ENCODE measurements around the gene ZBTB21. TPM values are rescaled to one million over a fixed set of nuclear protein-coding genes. Genes with fewer than 3 reads are reported as not detected.

The ZBTB21 gene
- total and polyA plus RNA-seq, 9 of the 15 experiments (the other 6 are each of a cell fraction or from before 2014, with no cell fraction given) = 2.2 to 15.2 (median 8.7) TPM

DNA sequence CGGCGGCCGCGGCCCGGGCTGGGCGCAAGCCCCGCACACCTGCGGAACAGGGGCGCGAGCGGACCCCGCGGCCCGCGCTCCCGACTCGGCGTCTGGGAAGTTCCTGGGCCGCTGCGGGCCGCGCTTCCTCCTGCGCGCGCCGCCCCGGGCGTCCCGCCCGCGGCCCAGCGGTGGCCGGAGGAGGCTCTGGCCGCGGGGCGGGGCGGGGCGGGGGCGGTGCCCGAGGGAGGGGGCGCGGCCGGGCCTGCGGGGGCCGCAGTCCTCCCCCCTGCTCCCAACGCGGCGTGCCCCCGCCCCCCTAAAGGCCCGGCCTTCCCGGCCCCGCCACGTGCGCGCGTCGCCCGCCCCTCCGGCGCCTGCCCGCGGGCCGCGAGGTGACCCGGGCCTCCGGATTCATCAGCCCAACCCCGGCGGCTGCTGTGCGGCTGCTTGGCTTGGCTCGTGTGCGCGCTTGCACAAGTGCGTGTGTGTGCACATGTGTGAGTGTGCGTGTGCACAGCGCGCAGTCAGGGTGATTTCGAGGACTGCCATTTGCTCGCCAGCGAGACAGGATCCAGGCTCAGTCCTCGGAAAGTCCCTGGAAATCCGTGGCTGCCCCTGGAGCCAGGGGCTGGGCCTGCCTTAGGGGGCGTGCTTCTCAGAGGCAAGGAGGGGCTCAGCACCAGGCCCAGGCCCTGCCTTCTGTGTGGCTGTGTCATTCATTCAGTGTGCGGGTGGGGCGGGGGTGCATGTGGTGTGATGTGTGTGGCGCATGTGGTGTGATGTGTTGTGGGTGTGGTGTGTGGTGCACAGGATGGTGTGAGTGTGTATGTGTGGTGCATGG is 56.1 kb downstream of the ZBTB21 start, which contains the start of gene C2CD2 (continued):
- TF ChIP-seq AFF1 (IDR thresholded peaks at IDR 0.05; ENCODE audit: low read depth in 1 of 2, partially characterized antibody in 2 of 2) = no peak
- TF ChIP-seq ZNF668 (CRISPR knock-in tag; IDR thresholded peaks at IDR 0.05) = no peak
- TF ChIP-seq FUS (optimal IDR thresholded peaks at IDR 0.05; ENCODE audit: low read depth, low read length) = no peak
- peak; percentile 19 for TF ChIP-seq FIP1L1 (IDR thresholded peaks at IDR 0.05; ENCODE audit: low read depth, low read length, poor library complexity, severe bottlenecking)
- TF ChIP-seq SMARCE1 (IDR thresholded peaks at IDR 0.05) = no peak
- TF ChIP-seq ZNF398 (CRISPR knock-in tag; IDR thresholded peaks at IDR 0.05) = no peak
- TF ChIP-seq MYBL2 (IDR thresholded peaks at IDR 0.05; ENCODE audit: low read depth) = no peak
- TF ChIP-seq MYBL2 (CRISPR knock-in tag; IDR thresholded peaks at IDR 0.05; ENCODE audit: borderline replicate concordance) = no peak
- no peak for TF ChIP-seq RBM25 (IDR thresholded peaks at IDR 0.05; ENCODE audit: low read depth, low read length, severe bottlenecking)
- no peak for TF ChIP-seq SMARCB1 (IDR thresholded peaks at IDR 0.05; ENCODE audit: insufficient read length, low read depth)
- peak; percentile 93 for TF ChIP-seq ZNF592 (IDR thresholded peaks at IDR 0.05)
- no peak for TF ChIP-seq NFIX (CRISPR knock-in tag; IDR thresholded peaks at IDR 0.05; ENCODE audit: low read depth)
- no peak for TF ChIP-seq HNRNPK (IDR thresholded peaks at IDR 0.05; ENCODE audit: low read depth, low read length, poor library complexity, severe bottlenecking)

Measured in K562 (cell line).